HG03460 (cell line): Measurements from ENCODE around the gene MRGPRD.

Experiments
- ATAC-seq: cut with Tn5 transposase; IDR thresholded peaks from one replicate; pipeline ENCODE4 v1.9.1; 2021; ENCODE audit not compliant: unreplicated experiment

Gene MRGPRD

GRCh38 chr11:68970921-68971636 lies 9.7 kb downstream of the MRGPRD start:
- no peak for ATAC-seq

DNA sequence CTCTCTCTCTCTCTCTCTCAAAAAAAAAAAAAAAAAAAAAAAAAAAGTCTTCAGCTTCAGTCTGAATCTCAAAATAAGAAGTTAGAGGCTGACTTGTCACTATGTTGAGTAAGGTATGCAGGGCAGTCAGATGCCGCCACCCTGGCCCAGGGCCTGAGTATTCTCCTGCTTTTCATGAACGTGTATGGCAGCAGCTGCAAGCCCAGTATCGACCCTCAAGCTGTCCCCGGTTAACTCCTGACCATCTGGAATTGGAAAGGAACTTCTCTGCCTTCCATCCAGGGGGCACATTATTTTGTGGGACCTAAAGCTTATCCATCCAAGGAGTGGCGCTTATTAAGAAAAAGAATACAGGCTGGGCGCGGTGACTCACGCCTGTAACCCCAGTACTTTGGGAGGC lies 11.4 kb downstream of the MRGPRD start:
- ATAC-seq = no peak

GRCh38 chr11:68968306-68969250 lies 12.2 kb downstream of the MRGPRD start:
- no peak for ATAC-seq

GRCh38 chr11:68966894-68967780 lies 13.6 kb downstream of the MRGPRD start:
- no peak for ATAC-seq

- ATAC-seq = no peak
Measured at GRCh38 chr11:68965901-68966853, 14.6 kb downstream of the MRGPRD start.

DNA sequence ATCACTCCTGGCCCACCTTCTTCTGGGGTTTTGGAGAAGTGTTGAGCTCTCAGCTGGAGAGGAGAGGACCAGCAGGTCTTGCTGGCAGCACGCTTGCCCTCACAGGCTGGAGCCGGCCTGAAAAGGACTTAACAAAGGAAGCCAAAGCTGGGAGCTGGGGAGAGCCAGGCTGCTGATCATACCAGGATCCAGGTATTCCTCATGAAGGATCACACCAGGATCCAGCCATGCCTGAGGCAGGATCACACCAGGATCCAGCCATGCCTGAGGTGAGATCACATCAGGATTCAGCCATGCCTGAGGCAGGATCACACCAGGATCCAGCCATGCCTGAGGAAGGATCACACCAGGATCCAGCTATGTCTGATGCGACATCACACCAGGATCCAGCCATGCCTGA lies 17.0 kb downstream of the MRGPRD start:
- ATAC-seq = no peak

- ATAC-seq = no peak
Measured at GRCh38 chr11:68962527-68963250, 18.1 kb downstream of the MRGPRD start.

GRCh38 chr11:68961245-68961644 lies 19.5 kb downstream of the MRGPRD start:
- no peak for ATAC-seq

GRCh38 chr11:68960294-68961071 lies 20.3 kb downstream of the MRGPRD start:
- ATAC-seq = no peak

GRCh38 chr11:68959465-68960293 lies 21.1 kb downstream of the MRGPRD start:
- no peak for ATAC-seq

DNA sequence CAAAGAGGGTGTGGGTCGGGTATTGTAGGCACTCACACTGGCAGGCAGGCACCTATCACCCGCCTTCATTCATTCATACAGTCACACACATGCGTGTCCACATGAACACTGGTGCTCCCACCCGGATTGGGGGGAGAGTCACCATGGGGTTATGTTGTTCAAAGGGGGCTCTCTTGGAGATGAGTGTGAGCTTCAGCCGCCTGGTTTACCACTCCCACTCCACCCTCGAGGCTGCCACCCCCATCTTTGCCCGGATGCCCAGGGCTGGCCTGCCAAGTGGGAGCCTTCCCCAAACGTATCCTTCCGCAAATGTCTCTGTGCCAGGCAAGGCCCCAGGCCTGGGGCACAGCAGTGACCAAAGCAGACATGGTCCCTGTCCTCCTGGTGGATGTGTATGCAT lies 22.6 kb downstream of the MRGPRD start:
- no peak for ATAC-seq

GRCh38 chr11:68956547-68957254 lies 24.1 kb downstream of the MRGPRD start:
- ATAC-seq = no peak

DNA sequence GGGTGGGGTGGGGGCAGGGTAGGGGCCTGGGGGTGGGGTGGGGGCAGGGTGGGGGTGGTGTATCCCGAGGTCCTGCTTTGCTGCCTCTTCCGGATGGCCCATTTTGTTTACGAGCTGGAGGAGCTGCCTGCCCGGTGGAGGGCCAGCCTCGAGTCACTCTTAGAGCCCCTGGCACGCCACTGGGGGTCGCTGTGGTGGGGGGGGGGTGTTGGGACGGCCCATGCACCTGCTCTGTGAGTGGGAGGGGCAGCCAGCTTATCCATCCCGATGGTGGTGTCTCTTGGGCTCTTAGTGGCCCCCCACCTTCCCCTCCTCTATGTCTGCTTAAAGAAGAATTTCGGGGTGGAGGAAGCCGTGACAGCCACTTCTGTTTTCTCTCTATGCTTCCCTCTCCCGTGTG lies 24.6 kb downstream of the MRGPRD start:
- no peak for ATAC-seq

- ATAC-seq = no peak
Measured at GRCh38 chr11:68955607-68955958, 25.2 kb downstream of the MRGPRD start.

- ATAC-seq = no peak
Measured at GRCh38 chr11:68954836-68955606, 25.8 kb downstream of the MRGPRD start.

GRCh38 chr11:68950762-68951161 lies 30.0 kb downstream of the MRGPRD start:
- ATAC-seq = no peak
